IMR-90 (cell line): ENCODE data around the gene MRPS15.

Experiments
- CEBPB ChIP-seq: IDR thresholded peaks from 2 replicates; pipeline ENCODE4 v1.6.1; 2012; ENCODE audit warnings: low read depth, low read length, improper control_type of control experiment
- CHD1 ChIP-seq: IDR thresholded peaks from 2 replicates; pipeline ENCODE4 v1.6.1; 2012; ENCODE audit warnings: low read depth, low read length, improper control_type of control experiment
- MAZ ChIP-seq: IDR thresholded peaks from 2 replicates; pipeline ENCODE4 v1.6.1; 2012; ENCODE audit warnings: low read depth, mild to moderate bottlenecking, low read length, improper control_type of control experiment, moderate library complexity, borderline replicate concordance
- POLR2A ChIP-seq: IDR thresholded peaks from 2 replicates; pipeline ENCODE4 v1.6.1; 2012; ENCODE audit warnings: mild to moderate bottlenecking, low read depth, low read length
- RAD21 ChIP-seq: IDR thresholded peaks from 2 replicates; pipeline ENCODE4 v1.6.1; 2012; ENCODE audit warnings: low read length, improper control_type of control experiment
- RCOR1 ChIP-seq: IDR thresholded peaks from 2 replicates; pipeline ENCODE4 v1.6.1; 2012; ENCODE audit warnings: mild to moderate bottlenecking, low read length, improper control_type of control experiment; ENCODE audit not compliant: insufficient replicate concordance
- RFX5 ChIP-seq: IDR thresholded peaks from 2 replicates; pipeline ENCODE4 v1.8.0; 2012; ENCODE audit warnings: low read depth, mild to moderate bottlenecking, low read length, moderate library complexity
- SMC3 ChIP-seq: fragments of 150-350 bp; IDR thresholded peaks from 2 replicates; pipeline ENCODE4 v1.6.1; 2016; ENCODE audit warnings: low read depth, mild to moderate bottlenecking, antibody characterized with exemption, low read length, moderate library complexity
- USF2 ChIP-seq: fragments of 150-350 bp; IDR thresholded peaks from 2 replicates; pipeline ENCODE4 v1.6.1; 2017; ENCODE audit warnings: mild to moderate bottlenecking, antibody characterized with exemption, low read length, low read depth
- TF ChIP-seq, protein P1 (sequence below): conservative IDR thresholded peaks from 2 replicates; pipeline ENCODE4 v1.5.1; 2012; ENCODE audit warnings: mild to moderate bottlenecking, low read depth, low read length, improper control_type of control experiment
- TF ChIP-seq, protein P2 (sequence below): fragments of 150-350 bp; IDR thresholded peaks from 2 replicates; pipeline ENCODE4 v1.6.1; 2016; ENCODE audit warnings: low read depth, mild to moderate bottlenecking, low read length, moderate library complexity, borderline replicate concordance

GRCh38 chr1:36448530-36449056, 15.6 kb downstream of the MRPS15 start:
- TF ChIP-seq, protein P1, sequence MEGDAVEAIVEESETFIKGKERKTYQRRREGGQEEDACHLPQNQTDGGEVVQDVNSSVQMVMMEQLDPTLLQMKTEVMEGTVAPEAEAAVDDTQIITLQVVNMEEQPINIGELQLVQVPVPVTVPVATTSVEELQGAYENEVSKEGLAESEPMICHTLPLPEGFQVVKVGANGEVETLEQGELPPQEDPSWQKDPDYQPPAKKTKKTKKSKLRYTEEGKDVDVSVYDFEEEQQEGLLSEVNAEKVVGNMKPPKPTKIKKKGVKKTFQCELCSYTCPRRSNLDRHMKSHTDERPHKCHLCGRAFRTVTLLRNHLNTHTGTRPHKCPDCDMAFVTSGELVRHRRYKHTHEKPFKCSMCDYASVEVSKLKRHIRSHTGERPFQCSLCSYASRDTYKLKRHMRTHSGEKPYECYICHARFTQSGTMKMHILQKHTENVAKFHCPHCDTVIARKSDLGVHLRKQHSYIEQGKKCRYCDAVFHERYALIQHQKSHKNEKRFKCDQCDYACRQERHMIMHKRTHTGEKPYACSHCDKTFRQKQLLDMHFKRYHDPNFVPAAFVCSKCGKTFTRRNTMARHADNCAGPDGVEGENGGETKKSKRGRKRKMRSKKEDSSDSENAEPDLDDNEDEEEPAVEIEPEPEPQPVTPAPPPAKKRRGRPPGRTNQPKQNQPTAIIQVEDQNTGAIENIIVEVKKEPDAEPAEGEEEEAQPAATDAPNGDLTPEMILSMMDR: no peak
- TF ChIP-seq, protein P2, sequence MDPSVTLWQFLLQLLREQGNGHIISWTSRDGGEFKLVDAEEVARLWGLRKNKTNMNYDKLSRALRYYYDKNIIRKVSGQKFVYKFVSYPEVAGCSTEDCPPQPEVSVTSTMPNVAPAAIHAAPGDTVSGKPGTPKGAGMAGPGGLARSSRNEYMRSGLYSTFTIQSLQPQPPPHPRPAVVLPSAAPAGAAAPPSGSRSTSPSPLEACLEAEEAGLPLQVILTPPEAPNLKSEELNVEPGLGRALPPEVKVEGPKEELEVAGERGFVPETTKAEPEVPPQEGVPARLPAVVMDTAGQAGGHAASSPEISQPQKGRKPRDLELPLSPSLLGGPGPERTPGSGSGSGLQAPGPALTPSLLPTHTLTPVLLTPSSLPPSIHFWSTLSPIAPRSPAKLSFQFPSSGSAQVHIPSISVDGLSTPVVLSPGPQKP: no peak
- no peak for TF ChIP-seq CEBPB
- no peak for TF ChIP-seq RFX5
- TF ChIP-seq RAD21: no peak
- TF ChIP-seq USF2: no peak
- TF ChIP-seq RCOR1: no peak
- TF ChIP-seq POLR2A: no peak
- no peak for TF ChIP-seq SMC3
- TF ChIP-seq CHD1: no peak
- no peak for TF ChIP-seq MAZ
